Keratinocyte (primary cell): Measurements from ENCODE around the gene RERE. TPM values are rescaled to one million over a fixed set of nuclear protein-coding genes. Genes with fewer than 3 reads are reported as not detected.

ENCODE experiments used
- DNase-seq: peaks from one replicate; pipeline ENCODE4 v3.0.0-alpha.2; 2011; ENCODE audit warnings: low read depth, missing footprints, low spot score
- FAIRE-seq: peaks from 2 replicates; lab custom pipeline; 2011; peaks lifted over from hg19 to GRCh38; lab: Jason Lieb, UNC
- H2AFZ ChIP-seq: 2 replicates; pipeline ENCODE4 v1.6.0; 2012; ENCODE audit warnings: low read length, control low read depth, inconsistent platforms; ENCODE audit not compliant: control insufficient read depth
- H3K27ac ChIP-seq: 2 replicates; pipeline ENCODE4 v1.5.1; 2011; ENCODE audit warnings: low read length; ENCODE audit not compliant: control insufficient read depth, insufficient read depth
- H3K27me3 ChIP-seq: 3 replicates; pipeline ENCODE4 v1.6.0; 2011; ENCODE audit warnings: low read length; ENCODE audit not compliant: control insufficient read depth, insufficient read depth; ENCODE audit errors: extremely low read depth
- H3K36me3 ChIP-seq, 2 experiments: 2 replicates in 1 of 2; 3 replicates in 1 of 2; pipeline ENCODE4 v1.5.1; 2011; ENCODE audit warnings: low read length in 2 of 2, mild to moderate bottlenecking in 1 of 2; ENCODE audit not compliant: control insufficient read depth in 2 of 2, insufficient read depth in 2 of 2; ENCODE audit errors: extremely low read depth in 1 of 2
- H3K4me1 ChIP-seq: 3 replicates; pipeline ENCODE4 v1.5.1; 2011; ENCODE audit warnings: low read length; ENCODE audit not compliant: control insufficient read depth, insufficient read depth; ENCODE audit errors: extremely low read depth
- H3K4me2 ChIP-seq: 3 replicates; pipeline ENCODE4 v1.6.0; 2011; ENCODE audit warnings: low read depth, low read length; ENCODE audit not compliant: control insufficient read depth, insufficient read depth; ENCODE audit errors: extremely low read depth
- H3K4me3 ChIP-seq, 3 experiments: fragments of 200-600 bp in 1 of 3; sonication (generic) in 1 of 3; 2 replicates in 2 of 3; 3 replicates in 1 of 3; pipeline ENCODE4 v1.5.1; 2011 to 2016; ENCODE audit warnings: low read length in 3 of 3, mild to moderate bottlenecking in 3 of 3, control low read depth in 2 of 3, inconsistent platforms in 1 of 3, low read depth in 1 of 3, mixed read lengths in 1 of 3, mixed run types in 1 of 3, moderate library complexity in 1 of 3; ENCODE audit not compliant: control insufficient read depth in 2 of 3, insufficient read depth in 2 of 3; ENCODE audit errors: extremely low read depth in 1 of 3
- H3K79me2 ChIP-seq: 2 replicates; pipeline ENCODE4 v1.6.0; 2012; ENCODE audit warnings: low read length; ENCODE audit not compliant: control insufficient read depth, insufficient read depth
- H3K9ac ChIP-seq: 3 replicates; pipeline ENCODE4 v1.6.0; 2011; ENCODE audit warnings: low read length; ENCODE audit not compliant: control insufficient read depth, insufficient read depth; ENCODE audit errors: extremely low read depth
- H3K9me1 ChIP-seq: 3 replicates; pipeline ENCODE4 v1.6.0; 2011; ENCODE audit warnings: low read length; ENCODE audit not compliant: control insufficient read depth, insufficient read depth; ENCODE audit errors: extremely low read depth
- H3K9me3 ChIP-seq: 2 replicates; pipeline ENCODE4 v1.5.1; 2012; ENCODE audit warnings: low read depth, low read length; ENCODE audit not compliant: control insufficient read depth
- H4K20me1 ChIP-seq: 3 replicates; pipeline ENCODE4 v1.6.0; 2011; ENCODE audit warnings: low read length; ENCODE audit not compliant: control insufficient read depth, insufficient read depth; ENCODE audit errors: extremely low read depth
- EZH2 ChIP-seq: IDR thresholded peaks from one replicate; pipeline ENCODE4 v1.6.1; 2012; ENCODE audit warnings: inconsistent platforms, mild to moderate bottlenecking, low read length, moderate library complexity
- dilution Hi-C: fragments of 300-500 bp; cut with MboI; formaldehyde crosslinking; loops from one replicate; pipeline ENCODE4 v1.7.0; 2020; ENCODE audit warnings: low sequenced_read_pairs; ENCODE audit not compliant: extremely low pct_ligation_motif_present
- polyA plus RNA-seq, 5 experiments: library from polyadenylated mRNA; depleted of rRNA in 3 of 5; stranded (reverse) in 3 of 5; stranded (forward) in 1 of 5; unstranded in 1 of 5; fragments of >200 nt; gene quantifications; 1 replicate in 1 of 5; 2 replicates in 3 of 5; 3 replicates in 1 of 5; pipeline versions ENCODE4 v1.2.1 to v1.2.3, GENCODE V29; 2011 to 2012; ENCODE audit warnings: missing spikeins in 2 of 5, low read depth in 1 of 5, low replicate concordance in 1 of 5
- TF ChIP-seq, protein P1 (sequence below), 3 experiments: IDR thresholded peaks in 1 of 3; conservative IDR thresholded peaks in 1 of 3; optimal IDR thresholded peaks in 1 of 3; 2 replicates in 2 of 3; 3 replicates in 1 of 3; pipeline versions ENCODE3 to v1.5.1; 2011; ENCODE audit warnings: low read length in 3 of 3, mild to moderate bottlenecking in 3 of 3, moderate library complexity in 2 of 3, control low read depth in 1 of 3, inconsistent platforms in 1 of 3; ENCODE audit not compliant: insufficient read depth in 2 of 3; ENCODE audit errors: extremely low read depth in 1 of 3

The RERE gene
- polyA plus RNA-seq, 1 donor (not counting 4 experiments of a cell fraction or from before 2014, with no cell fraction given), result 3.8 TPM

DNA sequence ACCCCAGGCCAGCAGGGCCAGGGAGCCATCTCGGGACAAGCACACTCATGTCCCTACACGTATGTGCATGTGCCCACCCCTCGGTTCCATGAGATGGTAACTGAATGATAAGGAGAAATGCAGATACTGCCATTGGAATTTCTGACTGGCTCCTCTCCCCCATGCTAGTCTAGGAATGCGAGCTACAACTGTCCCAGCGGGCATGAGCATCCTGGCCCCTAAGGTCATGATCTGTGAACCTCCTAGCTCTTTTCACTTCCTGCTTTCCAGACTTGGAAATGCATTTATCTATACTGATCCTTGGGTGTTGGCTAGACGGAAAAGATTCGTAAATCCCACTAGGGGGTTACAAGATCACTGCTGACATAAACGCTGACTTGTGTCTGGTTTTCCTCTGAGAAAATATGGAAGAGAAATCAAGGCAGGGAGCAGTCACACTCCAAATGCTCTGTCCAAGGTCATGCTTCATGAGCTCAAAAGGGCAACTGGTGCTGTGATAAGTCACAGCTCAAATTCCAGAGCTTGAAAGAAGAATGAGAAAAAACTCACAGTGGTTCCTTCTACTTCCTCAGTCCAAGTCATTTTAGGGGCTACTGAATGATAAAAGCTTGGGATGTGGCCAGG lies 449.8 kb downstream of the RERE start:
- DNase-seq, result peak; percentile 42
- Histone ChIP-seq H3K9me3 (no peaks in the 10 kb centered on the region), H3K27ac (no peak overlapping the region), H4K20me1 (no peaks in the 10 kb centered on the region), H3K9me1 (peaks cover 3% of the 10 kb centered on the region), H3K36me3 (peaks cover 13 to 26% of the 10 kb centered on the region in 2 experiments), H3K4me1 (no peaks in the 10 kb centered on the region), H3K27me3 (no peaks in the 10 kb centered on the region), H3K4me2 (no peak overlapping the region), H2AFZ (no peak overlapping the region), H3K79me2 (peaks cover 5% of the 10 kb centered on the region), H3K4me3 (no peak overlapping the region), H3K9ac (no peak overlapping the region)
- dilution Hi-C loops, result no loop called here
- peak; percentile 62 for FAIRE-seq
- no peak for TF ChIP-seq EZH2
- TF ChIP-seq, protein P1, sequence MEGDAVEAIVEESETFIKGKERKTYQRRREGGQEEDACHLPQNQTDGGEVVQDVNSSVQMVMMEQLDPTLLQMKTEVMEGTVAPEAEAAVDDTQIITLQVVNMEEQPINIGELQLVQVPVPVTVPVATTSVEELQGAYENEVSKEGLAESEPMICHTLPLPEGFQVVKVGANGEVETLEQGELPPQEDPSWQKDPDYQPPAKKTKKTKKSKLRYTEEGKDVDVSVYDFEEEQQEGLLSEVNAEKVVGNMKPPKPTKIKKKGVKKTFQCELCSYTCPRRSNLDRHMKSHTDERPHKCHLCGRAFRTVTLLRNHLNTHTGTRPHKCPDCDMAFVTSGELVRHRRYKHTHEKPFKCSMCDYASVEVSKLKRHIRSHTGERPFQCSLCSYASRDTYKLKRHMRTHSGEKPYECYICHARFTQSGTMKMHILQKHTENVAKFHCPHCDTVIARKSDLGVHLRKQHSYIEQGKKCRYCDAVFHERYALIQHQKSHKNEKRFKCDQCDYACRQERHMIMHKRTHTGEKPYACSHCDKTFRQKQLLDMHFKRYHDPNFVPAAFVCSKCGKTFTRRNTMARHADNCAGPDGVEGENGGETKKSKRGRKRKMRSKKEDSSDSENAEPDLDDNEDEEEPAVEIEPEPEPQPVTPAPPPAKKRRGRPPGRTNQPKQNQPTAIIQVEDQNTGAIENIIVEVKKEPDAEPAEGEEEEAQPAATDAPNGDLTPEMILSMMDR (optimal IDR thresholded peaks at IDR 0.05 in 1 of 3, IDR thresholded peaks at IDR 0.05 in 1 of 3, conservative IDR thresholded peaks at IDR 0.05 in 1 of 3; ENCODE audit: extremely low read depth in 1 of 3, insufficient read depth in 2 of 3, low read length in 3 of 3), result no peak

DNA sequence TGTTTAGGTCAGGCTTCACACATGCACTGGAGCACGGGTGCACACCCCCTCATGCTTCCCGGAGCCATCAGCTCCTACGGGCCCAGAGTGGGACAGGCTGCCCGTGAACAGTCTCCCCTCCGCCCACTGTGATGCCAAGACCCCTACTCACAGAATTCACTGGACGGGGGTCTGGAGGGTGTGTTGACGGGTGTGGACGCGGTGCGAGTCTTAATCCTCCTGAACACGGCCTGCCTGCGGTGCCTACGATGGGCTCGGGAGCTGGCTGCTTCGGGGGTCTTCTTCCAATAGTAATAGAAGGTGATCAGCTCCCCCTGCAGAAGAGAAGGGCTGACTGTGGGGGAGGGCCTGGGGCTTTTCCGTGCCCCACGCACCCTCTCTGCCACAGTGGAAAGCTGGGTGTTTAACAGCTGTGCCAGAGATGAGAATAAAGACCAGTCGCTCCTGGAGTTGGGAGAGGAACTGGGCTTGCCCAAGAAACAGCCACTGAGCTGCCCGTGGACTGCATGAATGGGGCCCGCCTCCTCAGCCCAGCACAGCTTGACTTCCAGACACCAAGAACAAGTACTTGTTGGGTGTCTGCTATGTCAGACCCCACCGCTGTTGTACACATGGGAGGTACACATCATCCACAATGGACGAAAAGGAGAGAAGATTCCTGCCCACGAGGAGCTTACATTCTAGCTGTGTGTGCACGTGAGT lies 451.6 kb downstream of the RERE start:
- no peaks in the 10 kb centered on the region for H4K20me1 ChIP-seq
- no peak for TF ChIP-seq EZH2
- TF ChIP-seq, protein P1 (optimal IDR thresholded peaks at IDR 0.05 in 1 of 3, IDR thresholded peaks at IDR 0.05 in 1 of 3, conservative IDR thresholded peaks at IDR 0.05 in 1 of 3; ENCODE audit: extremely low read depth in 1 of 3, insufficient read depth in 2 of 3, low read length in 3 of 3), result no peak
- no peaks in the 10 kb centered on the region for H3K4me1 ChIP-seq
- H3K79me2 ChIP-seq, result peaks cover 4% of the 10 kb centered on the region
- FAIRE-seq (no peak), DNase-seq (no peak)
- no peaks in the 10 kb centered on the region for H3K27me3 ChIP-seq
- no peak overlapping the region for H3K4me3 ChIP-seq
- H3K9ac ChIP-seq, result no peak overlapping the region
- no peak overlapping the region for H3K27ac ChIP-seq
- H3K4me2 ChIP-seq, result no peak overlapping the region
- dilution Hi-C loops, result no loop called here
- peaks cover 3% of the 10 kb centered on the region for H3K9me1 ChIP-seq
- peaks cover 13 to 30% of the 10 kb centered on the region in 2 experiments for H3K36me3 ChIP-seq
- H2AFZ ChIP-seq, result no peak overlapping the region
- no peaks in the 10 kb centered on the region for H3K9me3 ChIP-seq
